ENCODE data around the gene ABLIM2. TPM values are rescaled to one million over a fixed set of nuclear protein-coding genes. Genes with fewer than 3 reads are reported as not detected.
"Not testable (repeated sequence)": the region's sequence is repeated elsewhere in the genome, so short reads cannot be mapped to it uniquely, and the experiment has no call there.

ABLIM2 gene
- total RNA-seq, 4 donors from 2014 or later, result 177 to 281 (median 244) TPM

- H3K9me3 ChIP-seq, result no peaks in the 10 kb centered on the region
- H3K27me3 ChIP-seq, result no peaks in the 10 kb centered on the region
- ATAC-seq (no peak), DNase-seq (no peak)
- intact Hi-C loops (cut with DNase I; ENCODE audit: low total_unique reads), result no loop called here
- TF ChIP-seq POLR2A (IDR thresholded peaks at IDR 0.05), result no peak
- TF ChIP-seq CTCF (IDR thresholded peaks at IDR 0.05 in 4 of 5, conservative IDR thresholded peaks at IDR 0.05 in 1 of 5), result no peak
- no peaks in the 10 kb centered on the region for H3K4me1 ChIP-seq
- no peak overlapping the region for H3K4me3 ChIP-seq
- in situ Hi-C loops (cut with MboI; ENCODE audit: low sequenced_read_pairs in 4 of 4), result no loop called here
- no peak overlapping the region for H3K27ac ChIP-seq
- H3K36me3 ChIP-seq, result no peaks in the 10 kb centered on the region
These were observed 239.6 kb downstream of the ABLIM2 start for GRCh38 chr4:7918981-7919380.

GRCh38 chr4:7918187-7918586 lies 240.4 kb downstream of the ABLIM2 start:
- H3K36me3 ChIP-seq; H3K27ac ChIP-seq; intact Hi-C loops (cut with DNase I; ENCODE audit: low total_unique reads); ATAC-seq; in situ Hi-C loops (cut with MboI; ENCODE audit: low sequenced_read_pairs in 4 of 4); H3K27me3 ChIP-seq; H3K9me3 ChIP-seq; H3K4me1 ChIP-seq; DNase-seq; H3K4me3 ChIP-seq: not testable (repeated sequence)

GRCh38 chr4:7917669-7918068 lies 240.9 kb downstream of the ABLIM2 start:
- Histone ChIP-seq H3K4me1 (no peaks in the 10 kb centered on the region), H3K27ac (no peak overlapping the region), H3K9me3 (no peaks in the 10 kb centered on the region), H3K4me3 (no peak overlapping the region), H3K36me3 (no peaks in the 10 kb centered on the region), H3K27me3 (no peaks in the 10 kb centered on the region)
- intact Hi-C loops (cut with DNase I; ENCODE audit: low total_unique reads) (no loop called here), in situ Hi-C loops (cut with MboI; ENCODE audit: low sequenced_read_pairs in 4 of 4) (no loop called here)
- no peak for DNase-seq
- no peak for ATAC-seq
- TF ChIP-seq CTCF (IDR thresholded peaks at IDR 0.05 in 4 of 5, conservative IDR thresholded peaks at IDR 0.05 in 1 of 5) (no peak), POLR2A (IDR thresholded peaks at IDR 0.05) (no peak)

DNA sequence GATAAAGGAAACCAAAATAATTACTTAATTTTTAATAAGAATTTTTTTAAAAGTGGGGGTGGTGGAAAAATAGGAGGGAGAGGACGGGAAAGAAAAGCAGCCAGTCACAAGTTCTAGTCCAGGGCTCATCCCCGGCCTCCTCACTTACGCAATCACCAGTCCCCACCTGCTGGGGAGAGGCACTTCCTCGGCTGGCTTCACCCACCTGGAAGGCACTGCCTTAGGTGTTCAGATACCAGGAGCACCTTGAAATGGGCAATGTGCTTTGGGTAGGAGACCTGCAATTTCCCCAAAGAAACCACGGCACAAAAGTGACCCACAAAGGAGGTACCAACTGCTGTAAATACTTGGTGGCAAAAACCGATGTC lies 242.8 kb downstream of the ABLIM2 start:
- Histone ChIP-seq H3K4me1 (no peaks in the 10 kb centered on the region), H3K36me3 (no peaks in the 10 kb centered on the region), H3K4me3 (no peak overlapping the region), H3K27me3 (no peaks in the 10 kb centered on the region), H3K27ac (no peak overlapping the region), H3K9me3 (no peaks in the 10 kb centered on the region)
- intact Hi-C loops (cut with DNase I; ENCODE audit: low total_unique reads) (no loop called here), in situ Hi-C loops (cut with MboI; ENCODE audit: low sequenced_read_pairs in 4 of 4) (no loop called here)
- DNase-seq, result no peak
- TF ChIP-seq POLR2A (IDR thresholded peaks at IDR 0.05) (no peak), CTCF (IDR thresholded peaks at IDR 0.05 in 4 of 5, conservative IDR thresholded peaks at IDR 0.05 in 1 of 5) (no peak)
- no peak for ATAC-seq

MicroRNAs within 50 kb of the gene (microRNA counts, 767-probe panel; counts per million panel counts)
- 11,228 to 11,712 counts per million in 2 donors for microRNA hsa-miR-95

Small RNAs within 50 kb of the gene (microRNA-seq; reads per million reads assigned to microRNA genes)
- 20,670 to 22,366 reads per million in 2 donors for gene MIR95 (ENCODE audit: borderline replicate concordance in 2 of 2)

Other genes with a start within 250 kb of the ABLIM2 start
- gene AFAP1, start 219.0 kb downstream of the ABLIM2 start, total RNA-seq, result 1 to 10 TPM; 1.5 to 8.6 (median 3.5) TPM
- 1 to 10 TPM; 2.9 to 8.5 (median 5.8) TPM for gene SH3TC1, start 40.5 kb upstream of the ABLIM2 start, total RNA-seq
- 10 to 100 TPM in 3 of 4 donors, 1 to 10 TPM in 1; 8.4 to 22.2 (median 16.0) TPM for gene HTRA3, start 110.9 kb upstream of the ABLIM2 start, total RNA-seq

Measured in gastrocnemius medialis (tissue), 4 donors.